Karpas-422 (cell line): ENCODE results near the gene KHDC1. TPM values are rescaled to one million over a fixed set of nuclear protein-coding genes. Genes with fewer than 3 reads are reported as not detected.

ENCODE experiments used
- DNase-seq: peaks from one replicate; pipeline ENCODE4 v3.0.0-alpha.2; 2015
- H2AFZ ChIP-seq: fragments of 200-600 bp; sonication (generic); 2 replicates; pipeline ENCODE4 v1.6.1; 2014; ENCODE audit warnings: antibody characterized with exemption, low read length, mixed read lengths
- H3K27ac ChIP-seq: fragments of 200-600 bp; sonication (generic); 2 replicates; pipeline ENCODE4 v1.5.1; 2014; ENCODE audit warnings: mild to moderate bottlenecking, low read length, moderate library complexity
- H3K27me3 ChIP-seq: fragments of 200-600 bp; sonication (generic); 2 replicates; pipeline ENCODE4 v1.6.1; 2014; ENCODE audit warnings: low read length, mixed read lengths
- H3K36me3 ChIP-seq: fragments of 200-600 bp; sonication (generic); 2 replicates; pipeline ENCODE4 v1.6.1; 2014; ENCODE audit warnings: low read length, mixed read lengths; ENCODE audit not compliant: insufficient read depth
- H3K4me1 ChIP-seq: fragments of 200-600 bp; sonication (generic); 2 replicates; pipeline ENCODE4 v1.6.1; 2014; ENCODE audit warnings: mild to moderate bottlenecking, low read length, mixed read lengths
- H3K4me2 ChIP-seq: fragments of 200-600 bp; sonication (generic); 2 replicates; pipeline ENCODE4 v1.6.1; 2014; ENCODE audit warnings: low read length, low read depth, mild to moderate bottlenecking; ENCODE audit not compliant: poor library complexity, severe bottlenecking
- H3K4me3 ChIP-seq: fragments of 200-600 bp; sonication (generic); 2 replicates; pipeline ENCODE4 v1.5.1; 2014; ENCODE audit warnings: mild to moderate bottlenecking, antibody characterized with exemption, low read length, mixed read lengths
- H3K79me2 ChIP-seq: fragments of 200-600 bp; sonication (generic); 2 replicates; pipeline ENCODE4 v1.6.1; 2014; ENCODE audit warnings: mild to moderate bottlenecking, low read length, mixed read lengths
- H3K9ac ChIP-seq: fragments of 200-600 bp; sonication (generic); 2 replicates; pipeline ENCODE4 v1.6.0; 2014; ENCODE audit warnings: low read length
- H3K9me2 ChIP-seq: fragments of 200-600 bp; sonication (generic), shearing (Covaris generic); replicated peaks from 2 replicates; pipeline ENCODE4 v1.6.0; 2014; ENCODE audit warnings: mild to moderate bottlenecking, low read length, moderate library complexity; ENCODE audit not compliant: insufficient read depth
- H3K9me3 ChIP-seq: fragments of 300-700, 200-600 bp; sonication (generic); 2 replicates; pipeline ENCODE4 v1.6.1; 2014; ENCODE audit warnings: low read length, mixed read lengths
- H4K20me1 ChIP-seq: fragments of 200-600 bp; sonication (generic); 2 replicates; pipeline ENCODE4 v1.6.1; 2014; ENCODE audit warnings: mild to moderate bottlenecking, antibody characterized with exemption, low read length, low read depth; ENCODE audit not compliant: insufficient read depth
- total RNA-seq: library from RNA; depleted of rRNA; stranded (reverse); fragments of >200 nt; shearing (Covaris generic); gene quantifications from 2 replicates; pipeline ENCODE4 v1.2.3, GENCODE V29; 2014; ENCODE audit warnings: low replicate concordance

KHDC1 gene
- total RNA-seq, 1 experiment from 2014 or later: 8.2 TPM

GRCh38 chr6:73225396-73225795 lies 37.6 kb downstream of the KHDC1 start, which contains the start of gene KHDC1L:
Gene KHDC1L, minus strand, starts transcription at chr6:73225496. Its CDS starts 88 bp downstream, at chr6:73225408.
- Histone ChIP-seq H3K27me3 (no peaks in the 10 kb centered on the region), H3K9me3 (no peaks in the 10 kb centered on the region), H3K79me2 (no peaks in the 10 kb centered on the region), H2AFZ (no peak within 1 kb of the TSS), H3K9me2 (no peaks in the 10 kb centered on the region), H4K20me1 (no peaks in the 10 kb centered on the region), H3K27ac (no peak within 1 kb of the TSS), H3K4me3 (no peak within 1 kb of the TSS), H3K36me3 (no peaks in the 10 kb centered on the region), H3K9ac (no peak within 1 kb of the TSS), H3K4me1 (peaks cover 6% of the 10 kb centered on the region; the same call in 1 of the 2 replicates), H3K4me2 (no peak within 1 kb of the TSS)
- DNase-seq: no peak

GRCh38 chr6:73216859-73217258 lies 46.1 kb downstream of the KHDC1 start:
- no peaks in the 10 kb centered on the region for H3K36me3 ChIP-seq
- no peaks in the 10 kb centered on the region for H3K9me2 ChIP-seq
- H3K27me3 ChIP-seq: no peaks in the 10 kb centered on the region
- no peaks in the 10 kb centered on the region for H4K20me1 ChIP-seq
- no peaks in the 10 kb centered on the region for H3K4me1 ChIP-seq
- no peak for DNase-seq
- H3K79me2 ChIP-seq: no peaks in the 10 kb centered on the region
- no peak overlapping the region for H3K4me3 ChIP-seq
- H2AFZ ChIP-seq: no peak overlapping the region
- H3K9me3 ChIP-seq: peaks cover 5% of the 10 kb centered on the region
- H3K4me2 ChIP-seq: no peak overlapping the region
- no peak overlapping the region for H3K27ac ChIP-seq
- H3K9ac ChIP-seq: no peak overlapping the region

- Histone ChIP-seq H3K27me3 (no peaks in the 10 kb centered on the region), H3K4me2 (no peak overlapping the region), H3K9ac (no peak overlapping the region), H2AFZ (no peak overlapping the region), H3K9me3 (no peaks in the 10 kb centered on the region), H4K20me1 (no peaks in the 10 kb centered on the region), H3K9me2 (no peaks in the 10 kb centered on the region), H3K27ac (no peak overlapping the region), H3K4me1 (no peaks in the 10 kb centered on the region; the same call in 1 of the 2 replicates), H3K36me3 (no peaks in the 10 kb centered on the region), H3K4me3 (no peak overlapping the region), H3K79me2 (no peaks in the 10 kb centered on the region)
- DNase-seq: no peak
These were observed 53.9 kb downstream of the KHDC1 start for GRCh38 chr6:73209117-73209516.

- Histone ChIP-seq H2AFZ (no peak overlapping the region), H3K4me3 (no peak overlapping the region), H3K9ac (no peak overlapping the region), H3K79me2 (no peaks in the 10 kb centered on the region), H3K36me3 (no peaks in the 10 kb centered on the region), H3K27ac (no peak overlapping the region), H4K20me1 (no peaks in the 10 kb centered on the region), H3K4me1 (no peaks in the 10 kb centered on the region; the same call in 1 of the 2 replicates), H3K9me3 (no peaks in the 10 kb centered on the region), H3K4me2 (no peak overlapping the region), H3K27me3 (no peaks in the 10 kb centered on the region), H3K9me2 (no peaks in the 10 kb centered on the region)
- DNase-seq: no peak
These were observed 55.7 kb downstream of the KHDC1 start for GRCh38 chr6:73207221-73207837.

- H3K36me3 ChIP-seq: no peaks in the 10 kb centered on the region
- H3K4me2 ChIP-seq: no peak overlapping the region
- H3K4me3 ChIP-seq: no peak overlapping the region
- H3K4me1 ChIP-seq: no peaks in the 10 kb centered on the region; the same call in 1 of the 2 replicates
- no peaks in the 10 kb centered on the region for H3K79me2 ChIP-seq
- H2AFZ ChIP-seq: no peak overlapping the region
- DNase-seq: no peak
- no peaks in the 10 kb centered on the region for H3K9me3 ChIP-seq
- H3K9me2 ChIP-seq: no peaks in the 10 kb centered on the region
- H3K9ac ChIP-seq: no peak overlapping the region
- H3K27me3 ChIP-seq: no peaks in the 10 kb centered on the region
- no peaks in the 10 kb centered on the region for H4K20me1 ChIP-seq
- H3K27ac ChIP-seq: no peak overlapping the region
These were observed 58.7 kb downstream of the KHDC1 start for GRCh38 chr6:73204252-73204651.

GRCh38 chr6:73203098-73203497 lies 59.9 kb downstream of the KHDC1 start:
- Histone ChIP-seq H3K36me3 (no peaks in the 10 kb centered on the region), H3K4me2 (no peak overlapping the region), H3K27me3 (no peaks in the 10 kb centered on the region), H2AFZ (no peak overlapping the region), H3K79me2 (no peaks in the 10 kb centered on the region), H3K27ac (no peak overlapping the region), H3K4me3 (no peak overlapping the region), H3K9me3 (no peaks in the 10 kb centered on the region), H3K9me2 (no peaks in the 10 kb centered on the region), H4K20me1 (no peaks in the 10 kb centered on the region), H3K9ac (no peak overlapping the region), H3K4me1 (peaks cover 8% of the 10 kb centered on the region)
- no peak for DNase-seq

GRCh38 chr6:73200735-73201134 lies 62.3 kb downstream of the KHDC1 start:
- H3K4me1 ChIP-seq: peaks cover 20% of the 10 kb centered on the region
- no peak overlapping the region for H3K9ac ChIP-seq
- no peak overlapping the region for H3K4me3 ChIP-seq
- no peaks in the 10 kb centered on the region for H3K9me3 ChIP-seq
- no peaks in the 10 kb centered on the region for H4K20me1 ChIP-seq
- H3K79me2 ChIP-seq: no peaks in the 10 kb centered on the region
- no peaks in the 10 kb centered on the region for H3K27me3 ChIP-seq
- no peak overlapping the region for H3K27ac ChIP-seq
- no peak overlapping the region for H3K4me2 ChIP-seq
- no peak for DNase-seq
- H3K9me2 ChIP-seq: no peaks in the 10 kb centered on the region
- peaks cover 3% of the 10 kb centered on the region for H3K36me3 ChIP-seq
- no peak overlapping the region for H2AFZ ChIP-seq

- no peak for DNase-seq
- Histone ChIP-seq H3K4me2 (no peak overlapping the region), H3K4me1 (peaks cover 20% of the 10 kb centered on the region), H3K79me2 (no peaks in the 10 kb centered on the region), H3K36me3 (peaks cover 8% of the 10 kb centered on the region), H3K27ac (no peak overlapping the region), H3K9me2 (no peaks in the 10 kb centered on the region), H3K9me3 (no peaks in the 10 kb centered on the region), H2AFZ (no peak overlapping the region), H4K20me1 (no peaks in the 10 kb centered on the region), H3K9ac (no peak overlapping the region), H3K4me3 (no peak overlapping the region), H3K27me3 (no peaks in the 10 kb centered on the region)
These were observed 62.7 kb downstream of the KHDC1 start for GRCh38 chr6:73200247-73200646.
